SK-N-SH (cell line): ENCODE measurements around the gene NDUFB8. TPM values are rescaled to one million over a fixed set of nuclear protein-coding genes. Genes with fewer than 3 reads are reported as not detected.
A peak's percentile ranks its signal among the peaks of the same experiment; 100 is the strongest.

Experiments
- CTCF ChIA-PET: fragments of 300-600, 350-600 bp; formaldehyde crosslinking; extraction: SDS; loops from one replicate; lab custom pipeline; 2021; lab: Yijun Ruan, JAX
- POLR2A ChIA-PET: fragments of 350-600 bp; sonication (Branson Sonifier 250); formaldehyde crosslinking; extraction: SDS; loops from one replicate; lab custom pipeline; 2020; ENCODE audit warnings: antibody characterized with exemption, inconsistent platforms; lab: Yijun Ruan, JAX
- DNase-seq: peaks from one replicate; pipeline ENCODE4 v3.0.0; 2012
- H2AFZ ChIP-seq: fragments of 200-600 bp; sonication (generic); 2 replicates; pipeline ENCODE4 v1.8.1; 2016; ENCODE audit warnings: antibody characterized with exemption, mild to moderate bottlenecking, low read depth
- H3F3A ChIP-seq: fragments of 200-600 bp; sonication (generic); replicated peaks from 2 replicates; pipeline ENCODE3; 2016; ENCODE audit warnings: antibody characterized with exemption, mild to moderate bottlenecking; ENCODE audit not compliant: insufficient read depth
- H3K27ac ChIP-seq, 2 experiments: fragments of 200-500 bp in 1 of 2; fragments of 200-600 bp in 1 of 2; sonication (Bioruptor generic) in 1 of 2; sonication (generic), shearing (Covaris generic) in 1 of 2; 2 replicates each; pipeline versions ENCODE4 v1.5.1 to v1.6.1; 2014 to 2016; ENCODE audit warnings: low read depth in 2 of 2, inconsistent platforms in 1 of 2, low read length in 1 of 2, mild to moderate bottlenecking in 1 of 2, mixed read lengths in 1 of 2
- H3K27me3 ChIP-seq: fragments of 200-600 bp; sonication (generic), shearing (Covaris generic); 2 replicates; pipeline ENCODE4 v1.6.1; 2016; ENCODE audit warnings: mixed run types; ENCODE audit not compliant: insufficient read depth
- H3K36me3 ChIP-seq, 2 experiments: fragments of 200-500 bp in 1 of 2; fragments of 200-600 bp in 1 of 2; sonication (Bioruptor generic) in 1 of 2; sonication (generic) in 1 of 2; replicated peaks in 1 of 2; 2 replicates each; pipeline versions ENCODE3 to v1.5.1; 2014 to 2016; ENCODE audit warnings: low read length in 1 of 2, mild to moderate bottlenecking in 1 of 2; ENCODE audit not compliant: insufficient read depth in 2 of 2, control insufficient read depth in 1 of 2
- H3K4me1 ChIP-seq, 2 experiments: fragments of 200-500 bp in 1 of 2; fragments of 200-600 bp in 1 of 2; sonication (Bioruptor generic) in 1 of 2; sonication (generic), shearing (Covaris generic) in 1 of 2; 2 replicates each; pipeline versions ENCODE4 v1.5.1 to v1.6.1; 2014 to 2016; ENCODE audit warnings: low read depth in 1 of 2, low read length in 1 of 2, mixed run types in 1 of 2; ENCODE audit not compliant: insufficient read depth in 2 of 2, control insufficient read depth in 1 of 2
- H3K4me2 ChIP-seq: fragments of 200-600 bp; sonication (generic), shearing (Covaris generic); 2 replicates; pipeline ENCODE4 v1.6.1; 2017; ENCODE audit warnings: mixed run types
- H3K4me3 ChIP-seq, 2 experiments: fragments of 200-500 bp in 1 of 2; fragments of 200-600 bp in 1 of 2; sonication (Bioruptor generic) in 1 of 2; sonication (generic), shearing (Covaris generic) in 1 of 2; 2 replicates each; pipeline versions ENCODE4 v1.5.1 to v1.8.1; 2014 to 2016; ENCODE audit warnings: low read depth in 2 of 2, inconsistent platforms in 1 of 2, low read length in 1 of 2, mild to moderate bottlenecking in 1 of 2, mixed read lengths in 1 of 2, moderate library complexity in 1 of 2
- H3K79me2 ChIP-seq: fragments of 200-600 bp; sonication (generic); 2 replicates; pipeline ENCODE4 v1.8.1; 2017; ENCODE audit warnings: mild to moderate bottlenecking; ENCODE audit not compliant: insufficient read depth
- H3K9ac ChIP-seq: fragments of 200-600 bp; sonication (generic); 2 replicates; pipeline ENCODE4 v1.6.1; 2017; ENCODE audit warnings: mixed run types
- H3K9me2 ChIP-seq: fragments of 200-600 bp; sonication (generic); 2 replicates; pipeline ENCODE4 v1.6.1; 2017; ENCODE audit warnings: mixed run types
- H3K9me3 ChIP-seq: fragments of 200-600 bp; sonication (generic); 2 replicates; pipeline ENCODE4 v1.6.1; 2017; ENCODE audit warnings: mixed run types, mild to moderate bottlenecking, moderate library complexity
- H4K20me1 ChIP-seq: fragments of 200-600 bp; sonication (generic); 2 replicates; pipeline ENCODE4 v1.6.1; 2017; ENCODE audit warnings: mild to moderate bottlenecking, mixed run types; ENCODE audit not compliant: insufficient read depth
- CHD2 ChIP-seq: fragments of 150-350 bp; IDR thresholded peaks from 2 replicates; pipeline ENCODE4 v1.6.1; 2018; ENCODE audit warnings: low read length; ENCODE audit not compliant: partially characterized antibody
- ELF1 ChIP-seq: IDR thresholded peaks from 2 replicates; pipeline ENCODE4 v1.4.0; 2012
- EZH2phosphoT487 ChIP-seq: fragments of 200-600 bp; sonication (generic); IDR thresholded peaks from 2 replicates; pipeline ENCODE4 v1.6.1; 2017; ENCODE audit warnings: low read depth, mixed run types, mild to moderate bottlenecking, antibody characterized with exemption, moderate library complexity, borderline replicate concordance
- FOSL2 ChIP-seq: IDR thresholded peaks from 2 replicates; pipeline ENCODE4 v1.4.0; 2012; ENCODE audit warnings: low read depth, mild to moderate bottlenecking, moderate library complexity, borderline replicate concordance
- FOXJ3 ChIP-seq: sonication (generic); formaldehyde crosslinking; IDR thresholded peaks from 2 replicates; pipeline ENCODE4 v1.5.1; 2020; ENCODE audit warnings: mild to moderate bottlenecking, missing genetic modification reagents
- FOXM1 ChIP-seq: IDR thresholded peaks from 2 replicates; pipeline ENCODE4 v1.4.0; 2012; ENCODE audit warnings: low read depth, mild to moderate bottlenecking
- GABPA ChIP-seq: IDR thresholded peaks from 2 replicates; pipeline ENCODE4 v1.4.0; 2012; ENCODE audit warnings: low read depth, mild to moderate bottlenecking
- GATA2 ChIP-seq: sonication (generic); formaldehyde crosslinking; IDR thresholded peaks from 2 replicates; pipeline ENCODE4 v1.5.0; 2020; ENCODE audit warnings: mild to moderate bottlenecking, missing genetic modification reagents
- JUND ChIP-seq: IDR thresholded peaks from 2 replicates; pipeline ENCODE4 v1.4.0; 2012
- MEF2A ChIP-seq: IDR thresholded peaks from 2 replicates; pipeline ENCODE4 v1.4.0; 2012; ENCODE audit warnings: low read depth, borderline replicate concordance
- NRF1 ChIP-seq: IDR thresholded peaks from 2 replicates; pipeline ENCODE4 v1.6.1; 2012; ENCODE audit warnings: low read depth, mild to moderate bottlenecking, low read length
- POLR2AphosphoS5 ChIP-seq: IDR thresholded peaks from 2 replicates; pipeline ENCODE4 v1.6.1; 2012; ENCODE audit warnings: low read depth, low read length
- RAD21 ChIP-seq: IDR thresholded peaks from 2 replicates; pipeline ENCODE4 v1.6.1; 2012; ENCODE audit warnings: mild to moderate bottlenecking, low read length
- RCOR1 ChIP-seq: fragments of 150-350 bp; IDR thresholded peaks from 2 replicates; pipeline ENCODE4 v1.6.1; 2017; ENCODE audit warnings: antibody characterized with exemption, low read length
- RFX5 ChIP-seq: IDR thresholded peaks from 2 replicates; pipeline ENCODE4 v1.6.1; 2012; ENCODE audit warnings: mild to moderate bottlenecking, improper control_type of control experiment, low read length
- RXRA ChIP-seq: IDR thresholded peaks from 2 replicates; pipeline ENCODE4 v1.4.0; 2012; ENCODE audit warnings: low read depth, mild to moderate bottlenecking, borderline replicate concordance
- SMC3 ChIP-seq: IDR thresholded peaks from 2 replicates; pipeline ENCODE4 v1.6.1; 2012; ENCODE audit warnings: low read depth, low read length, improper control_type of control experiment
- TAF1 ChIP-seq: IDR thresholded peaks from 2 replicates; pipeline ENCODE4 v1.6.1; 2012; ENCODE audit warnings: low read depth, mild to moderate bottlenecking, low read length, moderate library complexity, borderline replicate concordance
- TCF12 ChIP-seq: IDR thresholded peaks from 2 replicates; pipeline ENCODE4 v1.4.0; 2012
- TEAD4 ChIP-seq: IDR thresholded peaks from 2 replicates; pipeline ENCODE4 v1.4.0; 2012; ENCODE audit warnings: mild to moderate bottlenecking, borderline replicate concordance; ENCODE audit not compliant: insufficient read depth
- YY1 ChIP-seq: IDR thresholded peaks from 2 replicates; pipeline ENCODE4 v1.4.0; 2012; ENCODE audit warnings: low read depth, mild to moderate bottlenecking
- WGBS: methylation state at CpG from one replicate; pipeline ENCODE4 v1.1.6; 2017; ENCODE audit warnings: low lambda C conversion rate; 5-methylcytosine and 5-hydroxymethylcytosine counted together
- polyA plus RNA-seq, 3 experiments: library from polyadenylated mRNA; depleted of rRNA; stranded (reverse); fragments of >200 nt; gene quantifications; 2 replicates each; pipeline ENCODE4 v1.2.3, GENCODE V29; 2012
- TF ChIP-seq, protein P1 (sequence below): fragments of 150-350 bp; IDR thresholded peaks from 2 replicates; pipeline ENCODE4 v1.6.1; 2016; ENCODE audit warnings: mild to moderate bottlenecking, low read depth, low read length
- TF ChIP-seq, protein P2 (sequence below): IDR thresholded peaks from 2 replicates; pipeline ENCODE4; 2012
- TF ChIP-seq, protein P3 (sequence below): fragments of 200-600 bp; sonication (generic); IDR thresholded peaks from 2 replicates; pipeline ENCODE4 v1.6.1; 2017; ENCODE audit warnings: antibody characterized with exemption, mild to moderate bottlenecking, moderate library complexity

The NDUFB8 gene
- polyA plus RNA-seq, 1 of the 3 experiments (the other 2 are of a cell fraction), result 368 TPM

DNA sequence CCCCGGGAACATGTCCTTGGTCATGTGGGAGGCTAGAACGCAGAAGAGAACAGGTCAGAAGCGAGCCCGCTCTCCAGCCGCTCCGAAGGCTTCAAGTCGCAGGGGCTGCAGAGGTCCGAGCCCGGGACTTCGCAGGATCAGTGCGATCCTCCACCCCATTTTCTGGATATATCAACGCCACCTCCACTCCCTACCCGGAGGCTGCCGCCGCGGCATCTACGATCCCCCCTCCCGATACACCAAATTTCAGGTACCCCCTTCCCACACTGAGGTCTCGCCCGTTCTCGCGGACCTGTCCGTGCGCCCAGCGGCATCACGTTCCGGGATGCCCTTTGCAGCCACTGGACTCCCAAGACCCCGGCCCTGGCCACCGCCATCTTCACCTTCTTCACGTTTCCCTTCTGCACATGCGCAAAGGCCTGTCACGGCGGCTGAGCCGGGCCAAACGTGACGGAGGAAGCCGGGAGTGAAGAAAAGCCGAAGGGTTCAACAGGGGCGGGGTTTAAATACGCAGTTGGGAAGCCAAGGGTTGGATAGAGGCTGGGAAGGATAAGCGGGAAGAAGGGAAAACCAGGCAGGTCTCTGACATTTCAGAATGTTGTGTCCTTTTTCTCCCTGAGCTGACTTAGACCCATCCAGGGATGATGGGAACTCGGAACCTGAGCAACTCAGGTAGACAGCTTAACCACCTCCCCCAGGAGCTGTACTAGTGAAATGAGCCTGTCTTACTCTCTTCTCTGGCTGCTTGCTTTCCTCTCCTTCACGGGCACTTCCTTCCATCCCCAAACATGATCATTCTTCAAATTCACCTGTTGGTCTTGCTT lies at the start of gene NDUFB8 (continued):
- peak; percentile 93 for TF ChIP-seq YY1
- no peak for TF ChIP-seq FOSL2
- TF ChIP-seq, protein P1, sequence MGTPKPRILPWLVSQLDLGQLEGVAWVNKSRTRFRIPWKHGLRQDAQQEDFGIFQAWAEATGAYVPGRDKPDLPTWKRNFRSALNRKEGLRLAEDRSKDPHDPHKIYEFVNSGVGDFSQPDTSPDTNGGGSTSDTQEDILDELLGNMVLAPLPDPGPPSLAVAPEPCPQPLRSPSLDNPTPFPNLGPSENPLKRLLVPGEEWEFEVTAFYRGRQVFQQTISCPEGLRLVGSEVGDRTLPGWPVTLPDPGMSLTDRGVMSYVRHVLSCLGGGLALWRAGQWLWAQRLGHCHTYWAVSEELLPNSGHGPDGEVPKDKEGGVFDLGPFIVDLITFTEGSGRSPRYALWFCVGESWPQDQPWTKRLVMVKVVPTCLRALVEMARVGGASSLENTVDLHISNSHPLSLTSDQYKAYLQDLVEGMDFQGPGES, result no peak
- TF ChIP-seq ELF1, result no peak
- TF ChIP-seq RCOR1, result peak; percentile 43; the same call in 1 of the 2 replicates
- no peak for TF ChIP-seq TEAD4
- TF ChIP-seq TAF1, result peak; percentile 87
- TF ChIP-seq FOXM1, result no peak
- TF ChIP-seq GATA2 (CRISPR knock-in tag), result no peak
- no peak for TF ChIP-seq RXRA
- no peak for TF ChIP-seq EZH2phosphoT487
- TF ChIP-seq RFX5, result no peak; the same call in 1 of the 2 replicates

DNA sequence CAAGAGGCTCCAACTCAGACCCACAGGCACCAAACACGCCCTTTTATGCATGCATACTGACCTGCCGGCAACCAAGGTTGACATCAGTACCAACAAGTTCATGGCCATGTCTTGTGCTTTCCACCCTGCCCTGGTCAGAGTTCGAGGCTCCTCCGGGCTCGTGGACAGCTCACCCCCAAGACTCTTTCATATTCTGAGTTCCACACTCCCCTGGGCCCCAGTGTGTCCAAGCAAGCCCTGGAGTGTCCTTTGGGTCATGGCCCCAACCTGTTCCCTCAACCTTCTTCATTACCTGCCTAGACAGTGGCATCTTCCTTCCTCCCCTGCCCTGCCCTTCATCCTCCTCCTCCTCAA lies 46.6 kb upstream of the NDUFB8 start:
- Histone ChIP-seq H3K4me1 (no peaks in the 10 kb centered on the region), H3K9ac (no peak overlapping the region), H3K9me3 (no peaks in the 10 kb centered on the region), H3K36me3 (no peaks in the 10 kb centered on the region), H3K4me2 (no peak overlapping the region), H3K27me3 (peaks cover 53% of the 10 kb centered on the region), H3K79me2 (no peaks in the 10 kb centered on the region), H4K20me1 (no peaks in the 10 kb centered on the region), H2AFZ (no peak overlapping the region), H3K4me3 (no peak overlapping the region), H3K9me2 (no peaks in the 10 kb centered on the region), H3F3A (no peaks in the 10 kb centered on the region), H3K27ac (no peak overlapping the region)
- ChIA-PET CTCF (interaction anchor here (2.6 kb wide), 1 partner anchor 13 kb away, joined by 19 read pairs; no protein-coding TSS in a partner anchor), POLR2A (no interaction called here)
- WGBS, result 35% methylated on average over 5 of the region's 5 CpGs
- DNase-seq, result no peak
- no peak for TF ChIP-seq GABPA
- TF ChIP-seq TEAD4, result no peak
- no peak for TF ChIP-seq JUND
- TF ChIP-seq YY1, result no peak
- no peak for TF ChIP-seq FOXJ3 (CRISPR knock-in tag)
- TF ChIP-seq RCOR1, result no peak
- TF ChIP-seq, protein P2, sequence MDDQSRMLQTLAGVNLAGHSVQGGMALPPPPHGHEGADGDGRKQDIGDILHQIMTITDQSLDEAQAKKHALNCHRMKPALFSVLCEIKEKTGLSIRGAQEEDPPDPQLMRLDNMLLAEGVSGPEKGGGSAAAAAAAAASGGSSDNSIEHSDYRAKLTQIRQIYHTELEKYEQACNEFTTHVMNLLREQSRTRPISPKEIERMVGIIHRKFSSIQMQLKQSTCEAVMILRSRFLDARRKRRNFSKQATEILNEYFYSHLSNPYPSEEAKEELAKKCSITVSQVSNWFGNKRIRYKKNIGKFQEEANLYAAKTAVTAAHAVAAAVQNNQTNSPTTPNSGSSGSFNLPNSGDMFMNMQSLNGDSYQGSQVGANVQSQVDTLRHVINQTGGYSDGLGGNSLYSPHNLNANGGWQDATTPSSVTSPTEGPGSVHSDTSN, result no peak
- no peak for TF ChIP-seq CHD2
- no peak for TF ChIP-seq SMC3
- TF ChIP-seq RFX5, result no peak
- TF ChIP-seq RAD21, result no peak
- no peak for TF ChIP-seq POLR2AphosphoS5
- TF ChIP-seq, protein P3, sequence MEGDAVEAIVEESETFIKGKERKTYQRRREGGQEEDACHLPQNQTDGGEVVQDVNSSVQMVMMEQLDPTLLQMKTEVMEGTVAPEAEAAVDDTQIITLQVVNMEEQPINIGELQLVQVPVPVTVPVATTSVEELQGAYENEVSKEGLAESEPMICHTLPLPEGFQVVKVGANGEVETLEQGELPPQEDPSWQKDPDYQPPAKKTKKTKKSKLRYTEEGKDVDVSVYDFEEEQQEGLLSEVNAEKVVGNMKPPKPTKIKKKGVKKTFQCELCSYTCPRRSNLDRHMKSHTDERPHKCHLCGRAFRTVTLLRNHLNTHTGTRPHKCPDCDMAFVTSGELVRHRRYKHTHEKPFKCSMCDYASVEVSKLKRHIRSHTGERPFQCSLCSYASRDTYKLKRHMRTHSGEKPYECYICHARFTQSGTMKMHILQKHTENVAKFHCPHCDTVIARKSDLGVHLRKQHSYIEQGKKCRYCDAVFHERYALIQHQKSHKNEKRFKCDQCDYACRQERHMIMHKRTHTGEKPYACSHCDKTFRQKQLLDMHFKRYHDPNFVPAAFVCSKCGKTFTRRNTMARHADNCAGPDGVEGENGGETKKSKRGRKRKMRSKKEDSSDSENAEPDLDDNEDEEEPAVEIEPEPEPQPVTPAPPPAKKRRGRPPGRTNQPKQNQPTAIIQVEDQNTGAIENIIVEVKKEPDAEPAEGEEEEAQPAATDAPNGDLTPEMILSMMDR, result no peak
- no peak for TF ChIP-seq TAF1
- TF ChIP-seq NRF1, result no peak
- no peak for TF ChIP-seq MEF2A
- TF ChIP-seq GATA2 (CRISPR knock-in tag), result no peak
- TF ChIP-seq, protein P1, result no peak
- no peak for TF ChIP-seq TCF12
